OCI-LY1 (cell line): ENCODE data around the gene CDC23.

ENCODE experiments used
- H2AFZ ChIP-seq: fragments of 200-600 bp; sonication (generic), shearing (Covaris generic); 2 replicates; pipeline ENCODE4 v1.6.0; 2014; ENCODE audit warnings: antibody characterized with exemption, mild to moderate bottlenecking, low read length
- H3F3A ChIP-seq: fragments of 200-600 bp; sonication (generic), shearing (Covaris generic); 2 replicates; pipeline ENCODE4 v1.6.0; 2014; ENCODE audit warnings: mild to moderate bottlenecking, antibody characterized with exemption, low read length, moderate library complexity; ENCODE audit not compliant: insufficient read depth
- H3K27ac ChIP-seq: fragments of 200-600 bp; sonication (generic); 2 replicates; pipeline ENCODE4 v1.5.1; 2014; ENCODE audit warnings: low read length, mixed run types, mild to moderate bottlenecking, low read depth; ENCODE audit not compliant: poor library complexity, severe bottlenecking
- H3K27me3 ChIP-seq: fragments of 200-600 bp; sonication (generic); 2 replicates; pipeline ENCODE4 v1.6.0; 2014; ENCODE audit warnings: antibody characterized with exemption, mild to moderate bottlenecking, low read length, moderate library complexity; ENCODE audit not compliant: insufficient read depth
- H3K36me3 ChIP-seq: fragments of 200-600 bp; sonication (generic); 2 replicates; pipeline ENCODE4 v1.6.1; 2014; ENCODE audit warnings: mild to moderate bottlenecking, antibody characterized with exemption, low read length, moderate library complexity, mixed read lengths; ENCODE audit not compliant: insufficient read depth
- H3K4me1 ChIP-seq: fragments of 200-600 bp; sonication (generic); 2 replicates; pipeline ENCODE4 v1.5.1; 2014; ENCODE audit warnings: mild to moderate bottlenecking, low read length, moderate library complexity; ENCODE audit not compliant: insufficient read depth, severe bottlenecking
- H3K4me2 ChIP-seq: fragments of 200-600 bp; sonication (generic), shearing (Covaris generic); 2 replicates; pipeline ENCODE4 v1.6.1; 2014; ENCODE audit warnings: low read length
- H3K4me3 ChIP-seq: fragments of 200-600 bp; sonication (generic); 2 replicates; pipeline ENCODE4 v1.5.1; 2014; ENCODE audit warnings: low read length, low read depth, mild to moderate bottlenecking, mixed read lengths; ENCODE audit not compliant: poor library complexity, severe bottlenecking
- H3K79me2 ChIP-seq: fragments of 200-600 bp; shearing (Covaris generic); 2 replicates; pipeline ENCODE4 v1.6.1; 2016; ENCODE audit warnings: mixed run types, low read length, mixed read lengths; ENCODE audit not compliant: insufficient read depth
- H3K9ac ChIP-seq: fragments of 200-600 bp; sonication (generic), shearing (Covaris generic); 2 replicates; pipeline ENCODE4 v1.6.1; 2014; ENCODE audit warnings: mild to moderate bottlenecking, low read length, mixed read lengths
- H3K9me2 ChIP-seq: fragments of 200-600 bp; sonication (generic), shearing (Covaris generic); 2 replicates; pipeline ENCODE4 v1.6.1; 2014; ENCODE audit warnings: low read depth, mild to moderate bottlenecking, low read length, mixed read lengths
- H3K9me3 ChIP-seq: fragments of 200-600 bp; shearing (Covaris generic); 2 replicates; pipeline ENCODE4 v1.6.1; 2014; ENCODE audit warnings: low read length, mixed read lengths
- H4K20me1 ChIP-seq: fragments of 200-600 bp; sonication (generic), shearing (Covaris generic); 2 replicates; pipeline ENCODE4 v1.6.0; 2016; ENCODE audit warnings: mild to moderate bottlenecking, low read length; ENCODE audit not compliant: insufficient read depth
- EZH2 ChIP-seq: fragments of 200-600 bp; sonication (generic), shearing (Covaris generic); IDR thresholded peaks from 2 replicates; pipeline ENCODE4 v1.8.0; 2017; ENCODE audit warnings: borderline replicate concordance, mixed run types, mild to moderate bottlenecking, antibody characterized with exemption, low read length, moderate library complexity, mixed read lengths
- TF ChIP-seq, protein P1 (sequence below): fragments of 200-600 bp; sonication (generic), shearing (Covaris generic); IDR thresholded peaks from 2 replicates; pipeline ENCODE4 v1.5.1; 2017; ENCODE audit warnings: mild to moderate bottlenecking, antibody characterized with exemption, low read length, moderate library complexity, mixed read lengths

CDC23 gene

DNA sequence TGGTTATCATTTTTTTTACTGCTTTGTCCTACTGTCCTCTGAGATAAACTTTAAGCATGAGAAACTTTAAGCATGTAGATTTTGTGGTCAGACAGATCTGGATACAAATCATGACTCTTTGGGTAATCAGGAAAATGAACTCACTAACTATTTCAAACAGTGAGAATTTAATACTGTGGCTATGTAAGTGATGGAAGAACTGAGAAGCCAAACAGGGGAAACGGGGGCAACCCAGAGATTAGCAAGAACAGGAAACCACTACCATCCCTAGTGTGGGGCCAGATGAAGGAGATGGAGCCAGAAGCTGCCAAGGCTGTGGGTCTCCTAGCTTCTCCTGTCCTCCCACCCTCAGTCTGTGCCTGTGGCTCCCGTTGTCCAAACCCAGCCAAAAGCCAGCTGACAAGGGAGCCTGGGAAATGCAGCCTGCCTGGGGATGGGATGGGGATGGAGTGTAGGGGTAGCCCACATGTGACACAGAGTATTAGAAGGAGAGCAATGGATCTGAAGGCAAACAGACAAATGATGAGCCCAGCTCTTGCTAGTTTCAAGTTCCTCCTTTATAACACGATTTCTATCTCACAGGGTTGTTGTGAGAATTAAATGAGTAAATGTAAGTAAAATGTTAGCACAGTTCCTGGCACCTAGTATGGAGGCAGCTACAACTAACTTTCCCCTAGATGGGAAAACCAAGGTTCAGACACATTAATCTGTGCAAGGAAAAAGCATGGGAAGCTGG, 27.7 kb upstream of the CDC23 start:
- H3K79me2 ChIP-seq = no peaks in the 10 kb centered on the region
- no peak overlapping the region for H3K9ac ChIP-seq
- H2AFZ ChIP-seq = no peak overlapping the region
- no peak overlapping the region for H3K27ac ChIP-seq
- H3K4me3 ChIP-seq = no peak overlapping the region
- H3K27me3 ChIP-seq = peaks cover 6% of the 10 kb centered on the region; the same call in 1 of the 2 replicates
- no peaks in the 10 kb centered on the region for H3K9me2 ChIP-seq
- H3K4me1 ChIP-seq = no peaks in the 10 kb centered on the region
- H3F3A ChIP-seq = no peaks in the 10 kb centered on the region
- no peaks in the 10 kb centered on the region for H3K9me3 ChIP-seq
- no peak for TF ChIP-seq EZH2
- TF ChIP-seq, protein P1, sequence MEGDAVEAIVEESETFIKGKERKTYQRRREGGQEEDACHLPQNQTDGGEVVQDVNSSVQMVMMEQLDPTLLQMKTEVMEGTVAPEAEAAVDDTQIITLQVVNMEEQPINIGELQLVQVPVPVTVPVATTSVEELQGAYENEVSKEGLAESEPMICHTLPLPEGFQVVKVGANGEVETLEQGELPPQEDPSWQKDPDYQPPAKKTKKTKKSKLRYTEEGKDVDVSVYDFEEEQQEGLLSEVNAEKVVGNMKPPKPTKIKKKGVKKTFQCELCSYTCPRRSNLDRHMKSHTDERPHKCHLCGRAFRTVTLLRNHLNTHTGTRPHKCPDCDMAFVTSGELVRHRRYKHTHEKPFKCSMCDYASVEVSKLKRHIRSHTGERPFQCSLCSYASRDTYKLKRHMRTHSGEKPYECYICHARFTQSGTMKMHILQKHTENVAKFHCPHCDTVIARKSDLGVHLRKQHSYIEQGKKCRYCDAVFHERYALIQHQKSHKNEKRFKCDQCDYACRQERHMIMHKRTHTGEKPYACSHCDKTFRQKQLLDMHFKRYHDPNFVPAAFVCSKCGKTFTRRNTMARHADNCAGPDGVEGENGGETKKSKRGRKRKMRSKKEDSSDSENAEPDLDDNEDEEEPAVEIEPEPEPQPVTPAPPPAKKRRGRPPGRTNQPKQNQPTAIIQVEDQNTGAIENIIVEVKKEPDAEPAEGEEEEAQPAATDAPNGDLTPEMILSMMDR = no peak
- no peak overlapping the region for H3K4me2 ChIP-seq
- H4K20me1 ChIP-seq = no peaks in the 10 kb centered on the region
- no peaks in the 10 kb centered on the region for H3K36me3 ChIP-seq

DNA sequence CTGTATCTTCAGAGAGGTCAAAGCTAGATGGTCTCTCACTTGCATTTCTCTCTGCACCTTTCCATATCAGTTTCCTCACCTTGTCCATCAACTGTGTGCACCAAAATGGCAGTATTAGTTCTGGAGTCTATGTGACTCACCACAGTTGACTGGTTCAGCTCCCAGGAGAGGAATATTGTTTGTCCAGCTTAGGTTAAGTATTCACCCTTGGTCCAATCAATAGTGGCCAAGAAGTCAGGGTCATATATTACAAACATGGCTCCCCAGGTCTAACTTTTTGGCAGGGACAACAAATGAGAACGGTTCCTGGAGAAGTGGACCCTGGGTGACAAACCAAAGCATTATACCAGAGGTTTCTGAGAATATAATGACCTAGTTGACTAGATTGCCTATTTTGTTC, 24.9 kb upstream of the CDC23 start:
- Histone ChIP-seq H3K9ac (no peak overlapping the region), H3K27me3 (no peaks in the 10 kb centered on the region; the same call in 1 of the 2 replicates), H3K79me2 (no peaks in the 10 kb centered on the region), H3K9me3 (no peaks in the 10 kb centered on the region), H3K27ac (no peak overlapping the region), H2AFZ (no peak overlapping the region), H4K20me1 (no peaks in the 10 kb centered on the region), H3K4me3 (no peak overlapping the region), H3K9me2 (no peaks in the 10 kb centered on the region), H3K4me2 (no peak overlapping the region), H3F3A (no peaks in the 10 kb centered on the region), H3K36me3 (no peaks in the 10 kb centered on the region), H3K4me1 (no peaks in the 10 kb centered on the region)
- no peak for TF ChIP-seq EZH2
- TF ChIP-seq, protein P1 = no peak

DNA sequence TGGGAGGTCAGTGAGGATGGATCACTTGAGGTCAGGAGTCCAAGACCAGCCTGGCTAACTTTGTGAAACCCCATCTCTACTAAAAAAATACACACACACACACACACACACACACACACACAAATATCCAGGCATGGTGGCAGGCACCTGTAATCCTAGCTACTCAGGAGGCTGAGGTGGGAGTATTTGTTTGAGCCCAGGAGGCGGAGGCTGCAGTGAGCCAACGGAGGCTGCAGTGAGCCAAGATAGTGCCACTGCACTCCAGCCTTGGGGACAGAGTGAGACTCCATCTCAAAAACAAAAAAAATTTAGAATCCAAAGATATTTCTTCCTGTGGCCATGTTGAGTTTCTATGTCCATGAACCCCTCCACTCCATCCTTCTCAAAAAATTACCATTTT, 21.5 kb upstream of the CDC23 start:
- H3K36me3 ChIP-seq = no peaks in the 10 kb centered on the region
- H3F3A ChIP-seq = no peaks in the 10 kb centered on the region
- H3K79me2 ChIP-seq = no peaks in the 10 kb centered on the region
- H2AFZ ChIP-seq = no peak overlapping the region
- H3K9me3 ChIP-seq = no peaks in the 10 kb centered on the region
- no peak overlapping the region for H3K27ac ChIP-seq
- no peak overlapping the region for H3K9ac ChIP-seq
- no peak for TF ChIP-seq EZH2
- TF ChIP-seq, protein P1 = no peak
- no peak overlapping the region for H3K4me3 ChIP-seq
- H4K20me1 ChIP-seq = no peaks in the 10 kb centered on the region
- no peaks in the 10 kb centered on the region for H3K9me2 ChIP-seq
- H3K4me1 ChIP-seq = no peaks in the 10 kb centered on the region
- no peak overlapping the region for H3K4me2 ChIP-seq
- no peaks in the 10 kb centered on the region for H3K27me3 ChIP-seq
